Stimulated activated CD8-positive, alpha-beta memory T cell treated with anti-CD3 and anti-CD28 coated beads, Interleukin-12 subunit alpha, Interleukin-12 subunit beta, amount 100 ng/mL, for 24 hours (primary cell): ENCODE results near the gene PAK6.

Source experiments
- DNase-seq: peaks from one replicate; pipeline ENCODE4 v3.0.0-alpha.2; 2020; ENCODE audit errors: extremely low read depth

PAK6 gene

DNA sequence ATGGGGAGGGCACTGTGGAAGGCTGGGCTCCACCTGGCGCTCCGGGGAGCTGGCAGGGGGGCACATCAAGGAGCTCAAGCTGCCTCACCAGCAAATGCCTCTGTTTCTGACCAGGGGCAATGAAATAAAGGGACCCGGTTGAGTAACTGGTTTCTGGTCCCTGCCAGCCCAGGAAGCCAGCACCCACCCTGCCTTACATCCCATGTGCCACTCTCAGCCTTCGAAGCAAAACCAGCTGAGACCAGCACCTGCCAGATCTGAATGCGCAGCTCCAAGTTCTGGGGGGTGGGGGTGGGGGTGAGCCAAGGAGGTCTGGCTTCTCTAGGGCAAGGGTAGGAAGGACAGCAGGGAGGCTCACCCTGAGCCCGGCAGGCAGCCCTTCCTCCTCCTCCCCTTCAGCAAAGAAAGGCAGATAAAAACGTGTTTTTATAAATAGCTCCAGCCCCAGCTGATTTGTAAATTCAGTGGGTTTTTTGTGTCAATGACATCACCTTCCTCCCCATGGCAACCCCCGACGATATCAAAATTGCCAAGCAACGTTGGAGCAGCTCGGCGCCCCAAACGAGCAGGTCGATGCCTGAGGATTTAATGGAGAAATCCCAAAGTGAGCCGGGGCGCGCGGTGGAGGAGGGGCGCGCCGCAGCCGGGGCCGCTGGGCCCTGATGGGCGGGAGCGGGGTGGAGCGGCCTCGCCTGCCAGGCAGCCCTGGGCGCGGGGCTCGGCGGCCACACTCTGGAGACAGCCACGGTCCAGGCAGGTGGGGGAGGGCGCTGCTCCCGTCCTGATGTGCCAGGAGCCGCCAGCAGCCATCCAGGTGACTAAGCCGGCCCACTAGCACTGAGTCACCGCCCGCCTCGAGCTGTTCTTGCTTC lies at the start of gene PAK6:
Gene PAK6, plus strand, starts transcription at position 532 of the 872 bp plus-strand sequence. CDS start 25,723 bp downstream, outside the sequence.
- no peak for DNase-seq

DNA sequence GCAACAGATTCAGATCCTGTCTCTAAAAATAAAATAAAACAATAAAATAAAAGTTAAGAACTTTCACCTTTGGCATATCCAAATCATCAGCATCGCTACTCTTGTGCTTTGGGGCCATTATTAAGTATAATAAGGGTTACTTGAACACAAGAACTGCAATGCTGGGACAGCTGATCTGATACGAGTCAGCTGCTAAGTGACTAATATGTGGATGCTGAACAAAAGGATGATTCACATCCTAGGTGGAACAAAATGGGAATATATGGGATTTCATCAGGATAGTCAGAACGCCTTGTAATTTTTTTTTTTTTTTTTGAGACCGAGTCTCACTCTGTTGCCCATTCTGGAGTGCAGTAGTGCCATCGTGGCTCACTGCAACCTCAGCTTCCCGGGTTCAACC lies 48.3 kb upstream of the PAK6 start:
- no peak for DNase-seq

DNA sequence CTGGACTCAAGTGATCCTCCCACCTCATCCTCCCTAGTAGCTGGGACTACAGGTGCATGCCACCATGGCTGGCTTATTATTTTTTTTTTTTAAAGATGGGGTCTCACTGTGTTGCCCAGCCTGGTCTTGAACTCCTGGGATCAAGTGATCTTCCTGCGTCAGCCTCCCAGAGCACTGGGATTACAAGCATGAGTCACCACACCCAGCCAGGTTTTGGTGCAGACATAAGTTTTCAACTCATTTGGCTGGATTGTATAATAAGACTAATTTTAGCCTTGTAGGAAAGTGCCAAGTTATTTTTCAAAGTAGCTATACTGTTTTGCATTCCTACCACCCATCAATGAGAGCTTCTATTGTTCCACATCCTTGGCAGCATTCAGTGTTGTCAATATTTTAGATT lies 45.9 kb upstream of the PAK6 start:
- no peak for DNase-seq

DNA sequence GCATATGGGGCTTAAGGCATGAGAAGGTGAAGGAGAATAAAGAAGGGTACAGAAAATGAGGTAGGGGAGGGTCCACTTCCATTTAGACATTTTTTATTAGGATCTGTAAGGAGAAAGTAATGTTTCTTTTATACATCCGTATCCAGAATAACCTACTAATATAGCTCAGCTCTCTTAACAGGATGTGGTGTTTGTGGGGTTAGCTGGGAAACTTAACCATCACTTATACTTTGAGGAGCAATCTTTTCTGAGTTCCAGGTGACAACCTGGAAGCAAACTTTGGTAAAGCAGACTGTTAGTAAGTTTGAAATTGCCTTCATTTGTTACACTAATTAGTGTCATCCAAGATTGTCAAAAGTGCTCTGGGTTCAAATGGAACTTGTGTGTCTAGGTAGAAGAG lies 41.4 kb upstream of the PAK6 start:
- DNase-seq = no peak

DNA sequence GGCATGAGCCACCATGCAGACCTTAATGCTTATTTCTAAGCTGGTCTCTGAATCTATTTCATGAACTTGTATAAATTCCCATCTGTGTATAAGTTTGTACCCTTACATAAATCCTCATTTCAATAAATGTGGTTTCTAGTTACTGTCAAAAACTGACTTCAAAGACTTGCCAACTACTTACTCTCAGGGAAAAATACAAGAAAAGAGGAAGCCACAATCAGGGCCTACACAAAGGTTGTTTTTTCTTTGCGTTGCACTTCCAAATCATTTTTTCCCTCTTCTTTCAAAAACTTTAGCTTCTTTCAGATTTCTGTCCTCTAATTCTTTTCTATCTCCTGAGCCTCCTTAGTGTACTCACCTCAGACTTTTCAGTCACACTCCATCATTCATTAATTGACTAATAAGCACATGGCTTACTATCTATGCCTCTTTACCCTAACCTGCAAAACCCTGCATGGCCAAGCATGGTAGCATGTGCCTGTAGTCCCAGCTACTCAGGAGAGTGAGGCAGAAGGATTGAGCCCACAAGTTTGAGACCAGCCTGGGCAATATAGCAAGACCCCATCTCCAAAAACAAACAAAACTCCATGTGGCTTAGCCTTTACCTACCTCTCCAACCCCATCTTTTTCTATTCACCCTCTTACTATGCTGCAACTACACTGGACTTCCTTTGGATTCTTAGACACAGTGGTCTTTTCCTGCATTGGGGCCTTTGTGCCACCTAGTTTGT lies 40.3 kb upstream of the PAK6 start:
- no peak for DNase-seq

DNA sequence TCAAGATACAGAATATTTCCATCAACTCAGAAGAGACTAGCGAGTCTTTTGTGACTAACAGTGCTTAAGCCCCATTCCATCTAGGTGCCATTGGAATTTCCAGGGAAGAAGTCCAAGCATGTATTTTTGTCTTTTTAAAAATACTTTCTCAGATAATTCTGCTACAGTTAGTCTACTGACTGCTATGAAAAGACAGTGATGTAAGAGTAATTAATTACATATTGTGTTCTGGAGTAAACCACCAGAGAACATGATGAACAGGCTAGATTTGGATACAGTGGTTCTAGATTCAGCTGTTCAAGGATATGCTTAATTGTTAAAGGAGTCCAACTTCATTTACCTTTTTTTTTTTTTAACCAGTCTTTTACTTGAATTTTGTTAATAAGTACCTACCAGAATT lies 34.8 kb upstream of the PAK6 start:
- no peak for DNase-seq

DNA sequence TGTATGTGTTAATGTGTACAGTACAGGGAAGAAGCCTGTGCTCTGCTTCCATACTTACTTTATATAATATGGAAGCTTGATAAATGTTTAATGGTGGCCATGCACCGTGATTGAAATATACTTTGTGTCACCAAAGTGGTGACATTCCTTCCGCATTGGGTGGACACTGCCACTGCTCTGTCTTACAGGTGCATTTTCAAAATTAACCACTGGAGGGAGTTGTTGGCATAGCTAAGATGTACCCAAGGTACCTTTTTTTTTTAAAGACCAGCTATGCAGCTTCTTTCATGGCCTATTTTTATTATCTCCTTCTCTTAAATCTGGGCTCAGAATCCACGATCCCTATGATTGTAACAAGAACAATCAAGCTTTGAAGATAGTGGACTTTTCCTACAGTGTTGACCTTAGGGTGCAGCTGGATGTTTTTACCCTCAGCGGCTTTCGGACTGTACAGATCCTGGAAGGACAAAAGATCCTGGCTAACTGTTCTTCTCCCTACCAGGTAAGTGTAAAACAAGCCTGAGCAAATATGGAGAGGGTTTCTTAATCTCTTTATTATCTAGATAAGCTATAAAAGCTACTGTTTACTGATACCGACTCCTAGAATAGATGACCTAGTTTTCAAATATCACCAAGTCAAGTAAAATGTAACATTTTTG lies 21.6 kb upstream of the PAK6 start:
- DNase-seq = no peak

DNA sequence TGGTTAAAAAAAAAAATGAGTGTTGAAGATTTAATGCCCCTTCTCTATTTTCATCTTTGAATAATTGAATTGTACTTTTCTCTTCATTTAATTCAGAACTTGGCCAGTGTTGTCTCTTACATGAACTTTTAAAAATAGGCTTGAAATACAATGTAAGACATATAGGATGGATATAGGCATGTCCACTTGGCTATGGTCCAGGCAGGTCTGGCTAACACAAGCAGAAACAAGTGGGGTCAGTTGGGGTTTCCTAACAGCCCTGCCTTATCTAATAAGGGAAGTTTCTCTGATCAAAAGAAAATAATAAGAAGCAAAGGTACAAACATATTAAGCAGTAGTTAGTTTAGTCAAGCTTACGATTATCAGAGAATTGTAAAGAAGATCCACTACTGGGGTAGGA lies 19.1 kb upstream of the PAK6 start:
- DNase-seq = no peak

DNA sequence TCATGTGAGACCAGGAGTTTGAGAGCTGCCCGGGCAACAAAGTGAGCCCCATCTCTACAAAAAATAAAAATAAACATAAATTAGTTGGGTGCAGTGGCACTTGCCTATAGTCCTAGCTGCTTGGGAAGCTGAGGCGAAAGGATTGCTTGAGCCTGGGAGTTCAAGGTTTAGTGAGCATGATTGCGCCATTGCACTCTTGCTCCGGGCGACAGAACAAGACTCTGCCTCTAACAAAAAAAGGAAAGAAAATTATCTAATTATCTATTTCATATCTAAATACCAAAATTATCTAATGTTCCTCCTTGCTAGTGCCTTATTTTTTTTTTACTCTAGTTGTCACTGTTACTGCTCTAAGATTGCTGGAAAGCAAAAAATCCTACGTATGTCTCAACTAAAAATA lies 16.7 kb upstream of the PAK6 start:
- no peak for DNase-seq

DNA sequence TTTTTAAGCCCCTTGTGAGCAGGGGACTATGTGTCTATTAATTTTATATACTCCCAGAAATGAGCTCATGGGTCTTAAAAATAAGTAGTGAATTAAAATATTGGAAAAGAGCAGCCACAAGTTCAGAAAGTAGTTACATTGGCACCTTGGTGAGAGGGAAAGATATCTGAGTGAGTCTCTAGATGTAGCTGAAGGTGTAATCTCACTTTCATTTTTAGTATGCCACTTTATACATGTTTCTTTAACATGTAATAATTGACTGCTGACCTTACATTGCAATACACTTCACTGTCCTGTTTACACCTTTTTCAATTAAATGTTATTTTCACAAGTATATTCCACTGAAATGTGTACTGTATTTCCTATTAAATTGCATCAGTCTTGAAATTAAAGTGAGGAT lies 12.1 kb upstream of the PAK6 start:
- no peak for DNase-seq

DNA sequence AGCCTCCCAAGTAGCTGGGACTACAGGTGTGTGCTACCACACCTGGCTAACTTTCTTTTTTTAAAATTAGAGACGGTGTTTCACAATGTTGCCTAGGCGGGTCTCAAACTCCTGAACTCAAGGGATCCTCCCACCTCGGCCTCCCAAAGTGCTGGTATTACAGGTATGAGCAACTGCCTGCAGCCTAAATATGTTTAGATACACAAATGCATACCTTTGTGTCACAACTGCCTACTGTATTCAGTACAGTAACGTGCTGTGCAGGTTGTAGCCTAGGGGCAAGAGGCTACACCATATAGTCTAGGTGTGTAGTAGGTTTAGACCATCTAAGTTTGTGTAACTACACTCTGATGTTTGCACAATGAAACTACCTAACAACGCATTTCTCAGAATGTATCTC lies 9.5 kb upstream of the PAK6 start:
- no peak for DNase-seq

DNA sequence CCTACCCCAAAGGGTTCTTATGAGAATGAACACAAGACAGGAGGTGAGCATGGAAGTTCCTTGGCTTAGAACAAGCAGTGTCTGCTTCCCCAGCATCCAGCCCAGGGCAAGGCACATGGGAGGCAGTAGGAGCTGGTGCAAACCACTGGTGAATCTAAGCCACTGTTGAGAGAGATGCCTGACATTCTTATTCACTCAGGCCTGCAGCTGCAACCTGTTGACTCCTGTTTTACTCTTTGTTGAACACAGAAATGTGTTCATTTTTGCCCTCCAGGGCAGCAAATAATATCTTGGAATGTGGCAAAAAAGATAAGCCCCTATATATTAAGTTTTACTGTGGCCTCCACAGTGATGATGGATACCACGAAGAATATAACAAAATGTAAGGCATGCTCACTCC lies 8.9 kb upstream of the PAK6 start:
- no peak for DNase-seq

DNA sequence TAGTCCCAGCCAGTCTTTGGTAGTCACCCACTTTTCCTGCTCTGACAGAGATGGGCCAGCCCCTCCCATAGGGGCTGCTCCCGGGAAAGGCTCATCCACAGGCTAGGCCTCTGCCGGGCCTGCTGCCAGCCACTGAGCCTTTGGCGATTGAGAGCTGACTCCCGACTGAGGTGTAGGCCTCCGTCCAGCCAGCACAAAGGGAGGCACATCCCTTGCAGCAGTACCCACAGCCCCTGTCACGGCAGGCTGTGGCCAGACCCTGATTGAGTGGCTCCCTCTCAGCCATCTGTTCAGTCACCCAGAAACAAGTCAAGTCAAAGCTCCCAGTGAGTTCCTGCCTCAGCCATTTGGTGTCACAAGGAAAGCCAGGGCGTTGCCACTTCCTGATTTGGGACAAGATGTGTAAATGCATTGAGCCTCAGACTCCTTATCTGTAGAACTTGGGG lies 6.2 kb upstream of the PAK6 start:
- DNase-seq = no peak

DNA sequence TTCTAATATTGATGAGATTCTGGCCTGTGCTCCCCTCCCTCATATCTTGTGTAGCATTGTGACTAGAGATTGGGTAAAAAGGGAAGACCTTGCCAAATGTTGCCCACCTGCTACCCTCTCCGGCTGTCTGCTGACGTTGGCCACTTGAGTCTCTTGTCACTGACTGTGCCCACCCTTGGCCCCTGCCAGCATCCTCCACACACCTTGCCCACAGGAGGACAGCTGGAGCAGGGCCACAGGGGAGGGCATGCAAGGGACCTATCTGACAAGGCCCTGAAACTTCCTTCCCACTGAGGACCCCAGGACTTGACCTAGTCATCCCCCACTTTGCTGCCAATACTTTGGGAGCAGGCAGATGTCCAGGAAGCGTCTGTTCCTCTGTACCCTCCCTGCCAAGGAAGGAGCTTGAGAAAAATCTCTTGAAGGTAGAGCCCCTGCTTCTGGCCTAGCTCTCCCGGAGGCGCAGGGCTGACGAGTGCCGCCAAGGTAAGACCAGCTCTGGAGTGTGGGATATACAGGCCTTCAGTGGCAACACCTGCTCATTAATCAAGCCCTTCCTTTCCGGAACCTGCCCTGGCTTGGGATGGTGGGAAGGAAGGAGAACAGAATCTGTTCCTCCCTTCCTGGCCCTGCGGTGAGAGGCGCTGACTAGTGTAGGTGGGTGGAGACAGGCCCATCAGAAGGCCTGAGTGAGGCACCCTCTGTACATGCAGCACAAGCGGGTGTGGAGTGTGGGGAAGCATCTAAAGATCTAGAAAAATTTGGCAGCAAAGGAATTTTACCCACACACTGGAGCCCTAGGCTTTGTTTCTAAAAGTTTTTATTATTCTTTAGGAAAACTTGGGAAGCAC lies 4.9 kb upstream of the PAK6 start:
- DNase-seq = no peak

DNA sequence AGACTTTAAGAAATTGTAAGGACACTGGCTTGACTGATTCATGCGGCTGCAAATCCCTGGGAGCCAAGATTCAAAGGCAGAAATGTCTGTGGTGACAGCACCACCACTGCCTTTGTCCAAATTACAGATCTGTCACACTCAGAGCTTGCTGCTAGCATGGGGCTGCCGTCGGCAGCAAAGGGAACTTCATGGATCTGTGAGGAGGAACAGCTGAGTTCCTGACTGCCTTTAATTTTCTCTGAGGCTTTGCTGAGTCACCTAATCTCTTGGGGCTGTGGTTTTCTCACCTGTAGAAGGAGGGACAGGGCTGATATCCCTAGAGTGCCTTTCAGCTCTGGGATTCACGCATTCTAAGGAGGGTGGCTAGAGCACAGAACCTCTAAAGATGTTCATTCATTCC lies 4.1 kb upstream of the PAK6 start:
- no peak for DNase-seq

DNA sequence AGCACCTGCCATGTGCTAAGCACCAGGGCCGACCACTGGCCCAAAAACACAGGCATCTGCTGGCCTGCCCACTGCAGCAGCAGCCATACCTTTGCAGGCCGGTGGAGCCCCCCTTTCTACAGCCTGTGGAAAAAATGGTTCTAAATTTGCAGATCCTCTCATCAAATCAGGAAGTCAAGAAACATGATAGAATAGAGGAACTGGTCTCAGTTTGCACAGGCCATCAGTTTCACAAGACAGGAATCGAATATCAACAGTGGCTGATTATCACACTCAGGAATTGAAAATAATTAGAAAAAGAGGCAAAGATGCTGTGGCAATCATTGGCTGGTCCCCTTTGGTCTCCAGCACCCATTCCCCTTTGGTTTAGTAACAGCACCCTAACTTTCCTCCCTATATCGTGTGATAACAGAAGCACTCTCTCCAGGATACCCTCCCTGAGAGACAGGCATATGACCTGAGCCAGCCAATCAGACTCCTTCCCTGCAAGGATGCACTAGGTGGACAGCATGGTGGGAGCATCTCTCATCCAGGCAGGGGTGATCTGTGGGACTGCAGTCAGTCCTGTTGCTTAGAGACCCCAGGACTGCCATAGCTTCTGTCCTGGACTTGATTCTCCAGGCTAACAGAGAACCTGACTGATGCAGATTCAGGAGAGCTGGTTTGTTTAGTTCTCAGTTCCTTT lies 3.5 kb upstream of the PAK6 start:
- no peak for DNase-seq

DNA sequence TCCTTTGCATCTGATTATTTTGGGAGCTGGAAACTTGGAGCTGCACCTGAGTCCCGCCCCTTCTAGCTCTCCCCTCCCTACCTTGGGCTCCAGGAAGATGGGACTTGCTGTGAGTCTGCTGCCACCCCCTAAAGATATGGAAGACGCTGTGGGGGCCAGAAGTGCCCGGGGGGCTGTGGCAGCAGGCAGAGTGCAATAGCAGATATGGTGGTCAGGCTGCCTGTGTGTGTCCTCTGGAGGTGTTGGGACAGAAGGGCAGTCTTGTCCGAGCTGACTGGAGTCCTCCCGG lies 485 bp downstream of the PAK6 start:
- DNase-seq = no peak

DNA sequence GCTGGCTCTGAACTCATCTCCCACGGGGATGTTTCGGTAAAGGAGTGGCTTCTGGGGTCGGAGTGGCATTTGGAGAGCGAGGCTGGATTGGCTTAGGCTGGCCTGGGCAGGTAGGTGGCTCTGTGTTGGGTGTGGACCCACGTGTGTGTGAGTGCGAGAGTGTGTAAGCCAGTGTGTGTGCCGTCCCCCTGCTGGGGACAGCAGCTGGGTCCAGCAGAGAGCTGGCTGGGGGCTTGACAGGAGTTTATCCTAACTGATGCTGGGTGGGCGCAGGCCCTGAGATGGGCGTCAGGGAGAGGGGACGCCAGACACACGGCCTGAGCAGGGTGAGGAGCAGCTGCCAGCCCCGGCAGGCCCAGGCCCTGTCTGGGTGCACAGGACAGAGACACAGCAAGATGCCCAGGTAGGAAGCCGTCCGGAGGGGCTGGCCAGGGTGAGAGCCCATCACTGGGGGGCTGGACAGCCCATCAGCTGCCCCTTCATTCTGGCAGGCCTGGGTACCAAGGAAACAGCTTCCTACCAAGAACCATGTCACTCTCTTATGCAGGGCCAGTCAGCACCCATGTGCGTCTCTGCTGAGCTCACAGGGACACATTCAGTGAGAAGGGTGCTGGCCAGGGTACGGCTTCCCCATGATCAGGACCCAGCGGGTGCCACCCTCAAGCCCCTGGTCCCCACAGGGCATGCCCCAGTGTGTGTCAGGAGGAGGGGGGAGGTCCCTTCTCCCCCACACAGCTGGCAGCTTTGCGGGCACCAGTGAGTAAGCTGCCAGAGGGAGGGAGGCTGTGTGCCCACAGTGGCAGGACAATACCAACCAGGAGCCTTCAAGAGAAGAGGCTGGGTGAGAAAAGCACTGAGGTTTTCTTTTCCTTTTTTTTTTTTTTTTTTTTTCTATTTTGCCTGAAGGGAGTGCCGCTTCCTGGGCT lies 1.1 kb downstream of the PAK6 start:
- DNase-seq = no peak

DNA sequence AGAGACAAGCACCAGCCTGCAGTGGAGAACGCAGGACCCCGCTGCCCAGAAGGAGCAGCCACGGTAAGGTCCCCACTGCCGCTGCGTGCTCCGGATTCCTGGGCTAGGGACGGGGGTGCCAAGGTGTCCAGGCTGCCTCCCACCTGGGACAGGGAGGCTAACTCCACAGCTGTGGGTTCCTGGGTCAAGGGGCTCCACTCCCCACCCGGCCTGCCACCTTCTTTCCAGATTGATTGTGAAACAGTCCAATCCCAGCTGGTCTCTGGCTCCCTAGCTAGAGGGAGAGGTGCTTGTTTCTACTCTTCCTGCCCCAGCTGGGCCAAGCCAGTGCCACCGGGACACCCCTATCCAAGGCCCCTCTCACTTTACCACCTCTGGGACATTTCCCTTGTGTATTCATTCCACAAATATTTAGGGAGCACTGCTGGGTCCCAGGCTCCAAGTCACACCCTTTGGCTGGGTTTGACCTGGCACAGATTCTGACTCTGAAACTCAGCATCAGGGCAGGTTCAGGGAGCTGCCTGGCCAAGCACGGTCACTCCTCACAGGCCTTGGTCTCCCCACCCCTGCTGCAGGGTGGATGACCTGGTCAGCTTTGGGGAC lies 1.9 kb downstream of the PAK6 start:
- DNase-seq = no peak
